GDM1 (cell line): ENCODE results near the gene ODF2L.

ENCODE experiments used
- DNase-seq: peaks from one replicate; lab custom pipeline; 2025; lab: John Stamatoyannopoulos, UW

ODF2L gene

DNA sequence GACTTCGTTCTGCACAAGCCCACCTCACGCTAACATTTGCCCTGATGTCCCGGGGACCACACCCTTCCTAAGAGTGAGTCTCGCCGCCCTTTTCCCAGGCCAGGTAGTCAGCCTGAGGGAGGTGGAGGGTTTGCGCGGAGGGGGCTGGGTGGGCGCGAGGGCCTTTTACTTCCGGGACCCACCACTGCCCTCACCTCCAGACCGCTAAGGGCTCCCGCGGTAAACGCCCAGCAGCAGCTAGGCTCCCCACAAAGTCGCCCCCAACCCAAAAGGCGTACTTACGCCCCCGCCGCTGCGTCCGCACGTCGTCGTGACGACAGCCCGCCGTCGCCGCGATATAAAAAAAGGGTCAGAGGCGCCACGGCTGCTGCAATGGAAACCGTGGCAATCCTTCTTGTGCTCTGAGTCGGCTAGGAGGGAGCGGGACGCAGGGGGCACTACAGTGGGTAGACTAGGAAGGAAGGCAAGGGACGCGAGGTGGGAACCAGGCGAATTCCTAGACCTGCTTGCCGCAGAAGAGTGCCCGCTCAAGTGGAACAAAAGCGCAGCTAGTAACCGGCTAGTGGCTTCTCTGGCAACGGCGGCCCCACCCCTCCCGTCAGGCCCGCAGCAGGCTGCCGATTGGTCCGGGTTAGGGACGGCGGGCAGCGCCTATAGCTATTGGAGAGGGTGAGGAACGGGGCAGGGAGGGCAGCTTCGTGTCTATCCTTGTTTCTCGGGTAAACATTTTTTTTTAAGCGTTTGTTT is at the start of gene ODF2L:
Gene ODF2L (minus strand): TSS at position 573 of the 747 bp plus-strand sequence. CDS start 9,296 bp downstream, outside the sequence.
- DNase-seq, result peak; percentile 81

- DNase-seq, result no peak
Measured at GRCh38 chr1:86445919-86446318, 49.8 kb upstream of the ODF2L start.

DNA sequence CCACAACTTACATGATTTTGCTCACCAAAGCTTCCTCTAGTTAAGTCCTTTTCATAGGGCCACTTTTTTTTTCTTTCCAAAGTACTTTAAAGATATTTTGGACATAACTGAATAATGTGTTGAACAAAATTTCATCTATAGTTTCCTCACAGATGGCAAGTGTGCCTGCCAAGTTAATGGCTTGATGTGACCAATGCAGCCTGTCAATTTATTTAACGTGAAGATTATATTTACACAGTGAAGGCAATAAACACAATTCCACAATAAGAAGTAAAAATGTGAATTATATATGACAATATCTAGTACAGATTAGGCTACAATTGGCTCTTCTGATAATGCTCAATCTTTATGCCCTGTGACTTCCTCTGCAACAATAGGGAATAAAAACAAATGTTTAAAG is 45.9 kb upstream of the ODF2L start:
- no peak for DNase-seq

DNA sequence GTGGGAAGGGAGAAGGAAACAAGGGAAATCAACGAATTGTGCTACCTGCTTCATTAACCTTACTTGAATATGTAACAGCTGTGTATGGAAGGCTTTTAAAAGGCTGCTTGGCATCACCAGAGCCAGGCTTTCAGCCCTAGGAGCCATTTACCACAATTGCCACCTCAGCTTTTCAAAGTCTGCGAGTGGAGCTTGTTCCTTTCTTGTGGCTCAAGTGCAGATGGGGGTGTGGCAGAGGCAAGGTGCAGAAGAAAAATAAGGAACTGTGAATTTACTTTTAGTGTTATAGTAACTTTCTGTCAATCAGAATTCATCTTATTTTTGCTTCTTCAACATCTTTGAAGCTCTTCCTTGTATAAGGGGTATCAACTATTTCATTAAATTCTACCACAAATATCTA is 45.5 kb upstream of the ODF2L start:
- peak; percentile 36 for DNase-seq

DNA sequence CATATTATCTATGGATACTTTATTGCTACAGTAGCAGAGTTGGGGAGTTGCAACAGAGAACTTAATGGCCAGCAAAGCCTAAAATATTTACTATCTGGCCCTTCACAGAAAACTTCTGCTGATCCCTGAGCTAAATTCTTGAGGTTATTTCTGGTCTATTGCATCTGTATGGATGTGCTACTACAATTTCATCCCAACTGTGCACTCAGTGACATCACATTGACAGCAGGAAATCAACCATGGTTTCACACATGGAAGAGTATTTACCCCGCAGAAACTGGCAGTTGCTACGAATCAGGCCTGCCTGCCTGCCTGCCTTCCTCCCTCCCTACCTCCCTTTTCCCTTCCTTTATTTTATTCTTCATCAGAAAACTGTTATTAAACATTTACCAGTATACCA is 39.9 kb upstream of the ODF2L start:
- DNase-seq, result no peak

GRCh38 chr1:86435327-86435726 is 39.2 kb upstream of the ODF2L start:
- no peak for DNase-seq

GRCh38 chr1:86434059-86434458 is 37.9 kb upstream of the ODF2L start:
- no peak for DNase-seq

DNA sequence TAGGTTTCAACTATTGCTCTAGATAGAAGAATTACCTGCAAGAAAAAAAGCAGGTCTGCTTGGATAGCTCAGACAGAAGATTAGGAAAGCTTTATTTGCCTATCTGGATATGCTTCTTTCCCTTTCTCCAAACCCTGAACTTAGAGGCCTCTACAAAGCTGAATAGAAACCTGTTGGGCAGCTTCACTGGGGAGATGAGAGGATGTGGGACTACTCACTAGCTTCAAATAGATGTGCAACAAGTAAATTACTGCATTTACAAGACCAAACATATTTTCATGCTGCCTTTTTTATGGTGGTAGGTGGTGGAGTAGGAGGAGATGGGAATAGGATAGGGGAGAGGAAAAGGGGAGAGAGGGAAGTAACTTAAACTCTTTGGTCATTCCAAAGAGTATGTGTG is 34.3 kb upstream of the ODF2L start:
- no peak for DNase-seq

DNA sequence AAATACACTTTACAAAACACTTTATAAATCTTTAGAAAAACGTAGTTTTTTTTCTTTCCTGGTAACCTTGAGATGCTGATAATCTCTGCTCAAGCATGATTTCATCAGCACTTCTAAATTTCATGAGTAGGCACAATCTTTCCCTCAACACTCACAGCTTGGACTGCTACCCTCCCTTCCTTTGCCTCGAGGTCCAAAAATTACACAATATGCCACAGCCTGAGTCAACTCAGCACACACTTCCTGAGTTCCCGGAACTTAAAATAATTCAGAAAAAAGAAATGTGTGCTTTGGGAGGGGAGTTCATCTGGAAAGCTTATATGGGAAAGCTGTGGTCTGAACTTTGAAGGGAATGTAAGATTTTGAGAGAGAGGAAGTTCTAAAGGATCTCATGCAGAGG is 33.7 kb upstream of the ODF2L start:
- peak; percentile 51 for DNase-seq

DNA sequence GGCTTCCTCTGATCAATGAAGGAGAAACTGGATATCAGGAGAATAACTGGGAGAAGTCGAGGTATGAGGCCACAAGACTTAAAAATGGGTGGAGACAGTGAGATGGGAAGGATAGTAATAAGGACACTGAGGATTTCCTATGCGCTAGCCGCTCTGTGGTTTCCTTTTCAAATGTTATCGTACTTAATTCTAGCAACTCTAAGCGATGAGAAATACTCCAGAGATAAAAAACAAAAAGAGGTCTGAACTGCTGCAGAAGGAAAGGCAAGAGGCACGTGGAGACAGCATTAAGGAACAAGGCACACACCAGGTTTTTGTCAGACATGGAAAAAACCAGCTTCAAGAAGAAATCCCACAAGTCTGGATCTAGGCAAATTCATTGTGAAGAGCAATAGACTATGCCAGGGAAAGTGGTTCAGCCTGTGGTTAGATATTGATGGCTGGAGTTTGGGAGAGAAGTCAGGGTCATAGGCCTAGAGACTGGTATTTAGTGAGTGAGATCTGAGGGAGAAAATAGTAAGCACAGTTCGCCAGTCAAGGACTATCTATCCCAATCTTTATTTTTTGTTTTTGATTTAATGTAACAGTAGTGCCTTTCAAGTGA is 33.1 kb upstream of the ODF2L start:
- no peak for DNase-seq

DNA sequence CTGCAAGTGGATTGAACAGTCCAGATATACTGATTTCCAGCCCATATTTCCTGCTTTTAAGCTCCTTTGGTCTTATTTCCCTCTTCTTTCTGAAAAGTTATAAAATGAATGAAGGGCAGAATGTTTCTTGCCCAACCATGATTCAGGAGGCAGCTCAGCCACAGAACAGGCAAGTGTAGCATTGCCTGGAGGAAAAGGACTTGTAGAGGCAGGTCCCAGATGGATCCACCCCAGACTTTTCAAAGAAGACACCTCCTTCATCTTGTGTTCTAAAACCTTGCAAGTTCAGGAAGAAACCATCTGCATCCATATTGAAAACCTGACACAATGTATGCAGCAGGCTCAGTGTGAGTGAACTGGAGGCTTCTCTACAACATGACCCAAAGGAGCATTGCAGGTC is 27.8 kb upstream of the ODF2L start, which contains the start of gene CLCA2:
Gene CLCA2 (plus strand): TSS at position 299 of the 400 bp plus-strand sequence. CDS start 77 bp downstream, at position 376.
- DNase-seq, result no peak

DNA sequence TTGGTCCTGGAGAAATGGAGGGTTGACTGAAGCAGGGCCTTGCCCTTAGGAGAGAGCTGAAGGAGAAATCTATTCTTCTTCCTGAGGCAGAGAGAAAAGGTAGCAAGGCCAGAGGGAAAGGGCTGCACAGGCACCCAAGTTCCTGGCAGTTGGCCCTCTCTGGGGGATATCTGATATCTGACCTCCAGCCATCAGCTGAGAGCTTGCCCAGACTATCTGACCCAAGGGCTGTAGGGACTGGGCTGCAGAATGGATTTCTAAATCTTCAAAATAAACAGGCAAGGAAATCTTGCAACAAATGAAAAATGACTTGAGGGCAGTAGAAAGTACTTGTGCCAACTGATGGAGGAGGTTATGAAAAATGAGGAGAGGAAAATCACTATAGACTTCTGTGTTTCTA is 27.4 kb upstream of the ODF2L start:
- DNase-seq, result no peak

DNA sequence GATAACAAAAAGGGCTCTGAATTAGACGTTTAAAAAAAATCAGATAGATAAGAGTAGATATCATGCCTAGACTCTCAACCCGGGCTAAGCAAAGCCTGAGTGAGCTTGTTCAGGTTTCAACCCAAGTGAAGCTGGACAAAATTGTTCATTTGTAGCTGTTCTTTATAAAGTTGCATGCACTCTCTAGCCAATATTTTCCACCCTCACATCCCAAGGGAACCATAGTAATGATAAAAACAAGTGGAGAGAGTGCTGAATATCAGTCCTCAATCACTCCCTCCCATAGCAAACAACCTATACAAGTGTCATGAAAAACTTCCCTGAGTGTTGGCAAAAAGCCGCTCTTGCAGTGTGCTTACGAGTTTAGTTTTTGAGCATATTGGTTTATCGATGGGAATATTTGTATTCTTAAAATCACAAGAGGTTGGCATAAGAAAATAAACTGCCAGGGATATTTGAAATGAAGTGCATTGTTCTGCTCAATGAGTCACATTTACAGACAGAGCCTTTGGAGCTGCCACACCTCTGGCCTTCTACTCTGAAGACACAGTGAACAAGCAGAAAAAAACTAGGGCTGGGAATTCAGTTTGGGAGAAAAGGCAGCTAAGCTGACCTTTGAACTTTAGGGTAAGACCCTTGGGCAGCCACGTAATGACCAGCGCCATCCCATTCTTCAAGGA is 25.6 kb upstream of the ODF2L start:
- no peak for DNase-seq

DNA sequence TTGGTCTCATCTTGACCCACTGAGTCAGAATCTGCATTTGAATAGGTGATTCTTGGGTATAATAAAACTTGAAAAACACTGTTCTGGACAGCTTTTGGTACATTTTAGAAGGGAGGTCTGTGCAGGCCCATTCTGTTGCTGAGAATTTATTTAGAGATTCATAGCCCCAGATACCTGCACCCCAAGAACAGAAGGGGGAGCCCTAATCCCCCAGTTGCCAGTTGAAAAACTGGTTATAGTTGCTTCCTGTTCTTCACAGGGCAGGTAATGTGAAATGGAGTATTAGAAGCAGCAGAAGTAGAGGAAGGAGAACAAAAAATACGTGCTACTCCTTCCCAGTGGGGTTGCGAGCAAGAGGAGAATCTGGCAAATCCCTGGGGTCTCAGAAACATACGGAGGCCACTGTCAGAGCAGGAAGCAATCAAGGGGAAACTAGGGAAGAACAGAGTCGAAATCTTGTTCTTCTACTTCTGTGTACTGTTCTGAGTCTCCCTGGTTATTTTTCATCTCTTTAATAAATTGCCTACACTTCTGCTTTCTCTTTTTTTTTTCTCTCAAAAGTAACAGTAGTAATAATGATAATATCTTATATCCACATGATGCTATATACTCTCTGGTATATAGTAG is 23.3 kb upstream of the ODF2L start:
- DNase-seq, result peak; percentile 9

DNA sequence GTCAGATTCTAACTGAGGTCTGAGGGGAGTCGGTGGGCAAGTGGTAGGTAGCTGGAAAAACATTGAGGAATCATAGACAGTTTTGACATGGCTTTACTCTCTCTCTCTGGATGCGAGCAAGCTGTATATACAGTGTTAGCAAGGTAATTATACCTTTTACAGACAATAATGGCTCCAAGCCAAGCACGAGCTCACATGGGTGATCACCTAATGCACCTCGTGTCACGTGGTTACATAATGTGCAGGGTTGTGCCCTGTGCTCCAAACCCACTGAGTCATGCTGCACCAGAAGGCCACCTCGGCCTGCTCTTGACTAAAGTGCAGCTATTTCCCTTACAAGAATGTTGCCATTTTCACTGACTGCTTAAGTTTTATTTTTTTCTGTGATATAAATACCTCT is 20.2 kb upstream of the ODF2L start:
- DNase-seq, result no peak

DNA sequence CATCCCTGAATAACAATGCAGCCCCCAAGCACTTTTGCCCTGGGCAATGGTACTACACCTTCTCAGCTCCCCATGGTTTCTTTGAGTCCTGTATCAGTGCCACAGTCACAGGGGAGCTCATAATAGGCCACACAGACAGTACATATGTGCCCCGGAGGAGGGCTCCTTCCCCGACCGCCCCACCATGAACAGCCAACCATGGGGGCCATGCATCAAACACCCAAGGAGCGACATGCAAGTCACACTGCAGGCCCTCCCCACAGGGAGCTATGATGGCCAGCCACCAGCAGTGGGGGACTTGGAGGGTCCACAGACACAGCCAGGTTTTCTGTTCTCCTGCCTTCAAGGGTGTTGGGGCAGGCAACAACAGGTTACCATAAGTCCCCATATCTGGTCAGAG is 14.8 kb upstream of the ODF2L start:
- DNase-seq, result no peak

DNA sequence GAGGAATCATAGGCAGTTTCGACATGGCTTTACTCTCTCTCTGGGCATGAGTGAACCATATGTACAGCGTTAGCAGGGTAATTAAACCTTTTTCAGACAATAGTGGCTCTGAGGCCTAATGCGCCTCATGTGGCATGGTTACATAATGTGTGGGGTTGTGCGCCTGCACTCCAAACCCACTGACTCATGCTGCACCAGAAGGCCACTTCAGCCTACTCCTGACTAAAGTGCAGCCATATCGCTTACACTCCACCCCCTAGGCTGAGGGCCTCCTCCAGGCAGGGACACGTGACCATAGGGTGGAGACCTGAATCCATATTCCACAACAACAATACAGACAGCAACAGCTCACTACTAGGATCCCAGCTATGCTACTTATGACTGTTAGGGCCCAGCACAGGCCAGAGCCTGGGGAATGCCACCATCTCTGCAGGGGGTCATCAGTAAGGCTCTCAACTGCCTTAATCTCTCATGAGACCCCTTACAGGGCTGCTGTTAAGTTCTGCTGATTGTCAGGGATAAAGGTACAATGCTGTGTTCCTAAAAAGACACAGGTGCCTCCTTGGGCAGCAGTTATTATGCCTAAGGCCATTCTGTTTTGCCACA is 13.4 kb upstream of the ODF2L start:
- DNase-seq, result no peak

- DNase-seq, result peak; percentile 10
Measured at GRCh38 chr1:86396498-86396890, 371 bp upstream of the ODF2L start.

- no peak for DNase-seq
Measured at GRCh38 chr1:86394416-86394815, 1.7 kb downstream of the ODF2L start.

DNA sequence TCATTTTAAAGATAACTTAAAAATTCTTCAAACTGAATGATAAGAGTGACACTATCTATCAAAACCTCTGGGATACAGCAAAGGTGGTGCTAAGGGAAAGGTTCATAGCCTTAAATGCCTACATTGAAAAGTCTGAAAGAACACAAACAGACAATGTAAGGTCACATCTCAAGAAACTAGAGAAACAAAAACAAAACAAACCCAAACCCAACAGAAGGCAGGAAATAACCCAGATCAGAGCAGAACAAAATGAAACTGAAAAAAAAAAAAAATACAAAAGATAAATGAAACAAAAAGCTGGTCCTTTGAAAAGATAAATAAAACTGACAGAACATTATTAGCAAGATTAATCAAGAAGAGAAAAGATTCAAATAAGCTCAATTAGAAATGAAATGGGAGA is 6.8 kb downstream of the ODF2L start:
- DNase-seq, result no peak

DNA sequence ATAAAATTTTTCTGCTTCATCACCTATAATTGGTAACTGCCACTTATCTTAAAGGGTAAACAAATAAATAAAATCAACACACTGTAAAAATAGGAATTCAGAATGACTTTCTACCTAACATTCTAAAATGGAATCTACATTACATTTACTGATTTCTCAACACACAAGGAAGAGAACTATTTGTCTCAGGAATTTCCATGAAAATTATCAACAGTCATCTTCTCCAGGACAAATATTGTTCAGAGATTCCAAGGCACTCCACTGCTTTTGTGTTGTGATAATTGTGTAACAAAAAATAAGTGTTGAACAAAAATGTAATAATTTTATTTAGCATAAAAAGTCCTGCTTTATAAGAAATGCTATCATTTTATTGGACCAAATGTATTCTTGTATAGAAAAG is 7.3 kb downstream of the ODF2L start:
- DNase-seq, result no peak

GRCh38 chr1:86387916-86388627 is 8.1 kb downstream of the ODF2L start:
- no peak for DNase-seq
